Glomerular visceral epithelial cell (primary cell): Measurements from ENCODE around the gene MISP.
"Not testable (repeated sequence)": the region's sequence is repeated elsewhere in the genome, so short reads cannot be mapped to it uniquely, and the experiment has no call there.

Experiments used
- DNase-seq: peaks from one replicate; pipeline ENCODE4 v3.0.0-alpha.2; 2016; ENCODE audit errors: extremely low spot score

Gene MISP

GRCh38 chr19:725461-726089 is 25.3 kb upstream of the MISP start:
- no peak for DNase-seq

- no peak for DNase-seq
Measured at GRCh38 chr19:726993-727956, 23.6 kb upstream of the MISP start.

GRCh38 chr19:728011-728410 is 22.9 kb upstream of the MISP start:
- no peak for DNase-seq

- DNase-seq = not testable (repeated sequence)
Measured at GRCh38 chr19:729564-729963, 21.3 kb upstream of the MISP start.

- no peak for DNase-seq
Measured at GRCh38 chr19:729965-730668, 20.8 kb upstream of the MISP start.

- no peak for DNase-seq
Measured at GRCh38 chr19:731000-731399, 19.9 kb upstream of the MISP start.

GRCh38 chr19:732148-733069 is 18.5 kb upstream of the MISP start:
- DNase-seq = no peak

GRCh38 chr19:734716-735115 is 16.2 kb upstream of the MISP start:
- DNase-seq = peak; percentile 51

GRCh38 chr19:736125-736524 is 14.8 kb upstream of the MISP start:
- DNase-seq = no peak

- DNase-seq = peak; percentile 43
Measured at GRCh38 chr19:737591-738093, 13.3 kb upstream of the MISP start.

GRCh38 chr19:738509-739128 is 12.3 kb upstream of the MISP start:
- no peak for DNase-seq

GRCh38 chr19:739998-740715 is 10.8 kb upstream of the MISP start:
- no peak for DNase-seq

GRCh38 chr19:740816-741505 is 10.0 kb upstream of the MISP start:
- DNase-seq = not testable (repeated sequence)

GRCh38 chr19:741506-742131 is 9.3 kb upstream of the MISP start:
- no peak for DNase-seq

GRCh38 chr19:742540-743075 is 8.3 kb upstream of the MISP start:
- no peak for DNase-seq

- DNase-seq = no peak
Measured at GRCh38 chr19:743168-743687, 7.7 kb upstream of the MISP start.

GRCh38 chr19:745138-745537 is 5.8 kb upstream of the MISP start:
- not testable (repeated sequence) for DNase-seq

- no peak for DNase-seq
Measured at GRCh38 chr19:746208-746819, 4.6 kb upstream of the MISP start.
